ENCODE measurements around the gene OR52E5.

DNA sequence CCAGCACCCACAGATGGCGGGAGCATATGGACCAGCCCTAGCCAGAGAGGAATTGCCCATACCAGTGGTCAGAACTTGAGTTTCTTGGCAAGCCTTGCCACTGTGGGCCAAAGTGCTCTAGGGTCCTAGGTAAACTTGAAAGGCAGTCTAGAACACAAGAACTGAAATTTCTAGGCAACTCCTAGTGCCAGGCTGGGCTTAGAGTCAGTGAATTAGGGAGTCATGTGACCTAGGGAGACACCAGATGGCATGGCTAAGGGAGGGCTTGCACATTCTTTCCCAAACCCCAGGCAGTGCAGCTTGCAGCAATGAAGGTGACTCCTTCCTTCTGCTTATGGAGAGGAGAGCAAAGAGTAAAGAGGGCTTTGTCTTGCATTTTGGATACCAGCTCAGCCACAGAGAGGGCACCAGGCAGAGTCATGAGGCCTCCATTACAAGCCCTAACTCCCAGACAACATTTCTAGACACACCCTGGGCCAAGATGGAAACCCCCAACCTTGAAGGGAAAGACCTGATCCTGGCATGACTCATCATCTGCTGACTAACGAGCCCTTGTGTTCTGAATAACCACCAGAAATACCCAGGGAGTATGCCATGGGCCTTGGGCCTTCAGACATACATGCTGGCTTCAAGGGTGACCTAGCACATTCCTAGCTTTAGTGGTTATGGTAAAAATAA, 29.9 kb downstream of the OR52E5 start:
- TF ChIP-seq, protein P1, sequence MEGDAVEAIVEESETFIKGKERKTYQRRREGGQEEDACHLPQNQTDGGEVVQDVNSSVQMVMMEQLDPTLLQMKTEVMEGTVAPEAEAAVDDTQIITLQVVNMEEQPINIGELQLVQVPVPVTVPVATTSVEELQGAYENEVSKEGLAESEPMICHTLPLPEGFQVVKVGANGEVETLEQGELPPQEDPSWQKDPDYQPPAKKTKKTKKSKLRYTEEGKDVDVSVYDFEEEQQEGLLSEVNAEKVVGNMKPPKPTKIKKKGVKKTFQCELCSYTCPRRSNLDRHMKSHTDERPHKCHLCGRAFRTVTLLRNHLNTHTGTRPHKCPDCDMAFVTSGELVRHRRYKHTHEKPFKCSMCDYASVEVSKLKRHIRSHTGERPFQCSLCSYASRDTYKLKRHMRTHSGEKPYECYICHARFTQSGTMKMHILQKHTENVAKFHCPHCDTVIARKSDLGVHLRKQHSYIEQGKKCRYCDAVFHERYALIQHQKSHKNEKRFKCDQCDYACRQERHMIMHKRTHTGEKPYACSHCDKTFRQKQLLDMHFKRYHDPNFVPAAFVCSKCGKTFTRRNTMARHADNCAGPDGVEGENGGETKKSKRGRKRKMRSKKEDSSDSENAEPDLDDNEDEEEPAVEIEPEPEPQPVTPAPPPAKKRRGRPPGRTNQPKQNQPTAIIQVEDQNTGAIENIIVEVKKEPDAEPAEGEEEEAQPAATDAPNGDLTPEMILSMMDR (IDR thresholded peaks at IDR 0.05; ENCODE audit: borderline replicate concordance, extremely low read depth, low read length, poor library complexity, severe bottlenecking), result no peak
- no peak for TF ChIP-seq EZH2 (IDR thresholded peaks at IDR 0.05; ENCODE audit: borderline replicate concordance, low read depth, low read length, severe bottlenecking)

Data from DND-41 (cell line).